ENCODE measurements around the gene RHOT1.

GRCh38 chr17:32117399-32117798 lies 24.9 kb upstream of the RHOT1 start:
- no peak for TF ChIP-seq GATA2 (IDR thresholded peaks at IDR 0.05; ENCODE audit: low read depth, low read length)
- no peak for TF ChIP-seq GATA3 (IDR thresholded peaks at IDR 0.05; ENCODE audit: low read depth, low read length)
